Lung (tissue), 12 donors: ENCODE measurements around the gene ALG12. TPM values are rescaled to one million over a fixed set of nuclear protein-coding genes. Genes with fewer than 3 reads are reported as not detected.

Experiments
- ATAC-seq: fragments of 200-7000 bp; cut with Tn5 transposase; one replicate; pipeline ENCODE4 v1.9.1; 2020; ENCODE audit warnings: moderate number of reproducible peaks; ENCODE audit not compliant: insufficient read depth, low FRiP score
- DNase-seq, 3 donors: peaks; one replicate each; pipeline ENCODE4 v3.0.0-alpha.2; 2013 to 2017
- H3K27ac ChIP-seq, 2 donors: one replicate each; pipeline ENCODE4 v1.5.1; 2013; ENCODE audit warnings: mild to moderate bottlenecking in 2 of 2, moderate library complexity in 2 of 2, control low read depth in 1 of 2, inconsistent platforms in 1 of 2, low read depth in 1 of 2, low read length in 1 of 2
- H3K27me3 ChIP-seq, 3 donors: one replicate each; pipeline ENCODE4 v1.5.1; 2013; ENCODE audit warnings: low read length in 2 of 3; ENCODE audit not compliant: control insufficient read depth in 3 of 3, insufficient read depth in 3 of 3
- H3K36me3 ChIP-seq, 4 donors: one replicate each; pipeline ENCODE4 v1.5.1; 2013; ENCODE audit warnings: low read length in 4 of 4, mild to moderate bottlenecking in 1 of 4, moderate library complexity in 1 of 4; ENCODE audit not compliant: control insufficient read depth in 4 of 4, insufficient read depth in 4 of 4
- H3K4me1 ChIP-seq, 5 donors: one replicate each; pipeline ENCODE4 v1.5.1; 2013; ENCODE audit warnings: low read length in 5 of 5, mild to moderate bottlenecking in 2 of 5, moderate library complexity in 1 of 5; ENCODE audit not compliant: control insufficient read depth in 5 of 5, insufficient read depth in 5 of 5
- H3K4me3 ChIP-seq: one replicate; pipeline ENCODE4 v1.5.1; 2013; ENCODE audit warnings: mild to moderate bottlenecking, control low read depth, moderate library complexity
- H3K9ac ChIP-seq, 2 donors: one replicate each; pipeline ENCODE4 v1.5.1; 2013; ENCODE audit warnings: low read length in 2 of 2, control low read depth in 1 of 2; ENCODE audit not compliant: insufficient read depth in 1 of 2
- H3K9me3 ChIP-seq, 4 donors: one replicate each; pipeline ENCODE4 v1.5.1; 2013; ENCODE audit warnings: low read length in 3 of 4, mild to moderate bottlenecking in 1 of 4, moderate library complexity in 1 of 4; ENCODE audit not compliant: control insufficient read depth in 4 of 4, insufficient read depth in 3 of 4
- CTCF ChIP-seq: IDR thresholded peaks from 2 replicates; pipeline ENCODE4 v1.5.1; 2012; ENCODE audit warnings: mild to moderate bottlenecking; ENCODE audit errors: control extremely low read depth, extremely low read depth
- WGBS, 2 donors: extraction: QIAGEN DNeasy Blood & Tissue Kit; methylation state at CpG; one replicate each; pipeline ENCODE4 v1.1.7; 2013; 5-methylcytosine and 5-hydroxymethylcytosine counted together
- polyA plus RNA-seq, 2 donors: library from polyadenylated mRNA; stranded (reverse); fragments of 200-250 nt; gene quantifications; one replicate each; pipeline ENCODE4 v1.2.1, GENCODE V29; 2013
- total RNA-seq, 2 donors: library from RNA; depleted of rRNA in 1 of 2; stranded (reverse); fragments of >200 nt in 1 of 2; gene quantifications; one replicate each; pipeline ENCODE4 v1.2.1, GENCODE V29; 2014 to 2021
- donor health status: control.
- donor health status: control.
- donor health status: Bipolar disorder and iron deficiency.
- donor health status: healthy.
- donor health status: DM: yes; HTN: yes; CAD: no.

The ALG12 gene
- total and polyA plus RNA-seq, 4 donors = 13.6 to 33.9 (median 16.6) TPM

GRCh38 chr22:49869845-49870712 lies 48.2 kb downstream of the ALG12 start:
- Histone ChIP-seq H3K27ac (no peak overlapping the region), H3K27me3 (no peaks in the 10 kb centered on the region), H3K9ac (no peak overlapping the region), H3K9me3 (peaks cover 3 to 16% (median 11%) of the 10 kb centered on the region in 4 donors), H3K4me1 (no peaks in the 10 kb centered on the region), H3K4me3 (no peak overlapping the region), H3K36me3 (peaks cover 4 to 25% (median 5%) of the 10 kb centered on the region in 4 donors)
- 88% methylated on average over 13 to 14 of the region's 14 CpGs for WGBS, 2 donors
- DNase-seq (no peak), ATAC-seq (no peak)
- TF ChIP-seq CTCF = no peak

GRCh38 chr22:49869086-49869830 lies 49.0 kb downstream of the ALG12 start:
- ATAC-seq (no peak), DNase-seq (no peak)
- Histone ChIP-seq H3K36me3 (peaks cover 4 to 24% (median 5%) of the 10 kb centered on the region in 4 donors), H3K27ac (no peak overlapping the region), H3K9me3 (peaks cover 3 to 18% (median 12%) of the 10 kb centered on the region in 4 donors), H3K9ac (no peak overlapping the region), H3K4me1 (no peaks in the 10 kb centered on the region), H3K27me3 (no peaks in the 10 kb centered on the region), H3K4me3 (no peak overlapping the region)
- no peak for TF ChIP-seq CTCF
- WGBS, 2 donors = 88 to 89% methylated on average over 17 of the region's 17 CpGs

DNA sequence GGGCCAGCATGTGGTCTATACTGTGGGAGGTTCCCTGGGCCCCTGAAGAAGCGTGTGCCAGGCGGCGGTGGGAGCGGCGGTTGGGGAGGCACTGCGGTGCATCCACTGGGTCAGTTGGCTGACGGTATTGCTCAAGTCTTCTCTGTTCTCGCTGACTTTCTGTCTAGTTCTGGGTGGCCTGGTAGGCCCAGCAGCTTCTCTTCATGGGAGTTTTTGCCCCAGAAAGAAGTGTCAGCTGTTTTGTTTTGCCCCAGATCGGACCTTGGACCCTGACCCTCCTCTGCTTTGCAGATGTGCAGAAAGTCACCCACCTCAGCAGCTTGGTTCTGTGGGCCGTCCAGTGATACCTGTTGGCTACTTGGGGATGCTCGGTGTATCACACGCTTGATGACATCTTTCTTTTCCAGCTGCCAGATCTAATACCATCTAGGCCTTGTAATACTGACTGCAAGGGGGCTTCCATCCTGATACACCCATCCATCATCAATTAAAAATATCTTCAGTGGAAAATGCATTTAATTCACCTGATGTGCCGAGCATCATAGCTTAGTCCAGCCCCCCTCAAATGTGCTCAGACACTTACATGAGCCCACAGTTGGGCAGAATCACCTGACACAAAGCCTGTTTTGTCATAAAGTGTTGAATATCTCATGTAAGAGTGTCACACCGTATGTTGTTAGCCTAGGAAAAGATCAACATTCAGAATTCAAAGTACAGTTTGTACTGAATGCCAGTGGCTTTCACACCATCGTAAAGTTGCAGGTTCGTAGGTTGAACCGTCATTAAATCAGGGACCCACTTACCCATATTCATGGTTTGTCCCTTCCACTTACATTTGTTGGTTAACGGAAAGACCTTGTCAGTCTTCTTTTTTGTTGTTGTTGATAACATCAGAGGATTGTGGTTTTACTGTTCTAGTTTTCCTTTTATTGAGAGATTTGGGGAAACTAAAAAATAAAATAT lies 50.7 kb downstream of the ALG12 start:
- H3K9ac ChIP-seq = no peak overlapping the region
- no peak for DNase-seq
- peaks cover 4 to 16% (median 5%) of the 10 kb centered on the region in 4 donors for H3K36me3 ChIP-seq
- no peak overlapping the region for H3K4me3 ChIP-seq
- H3K9me3 ChIP-seq = peaks cover 3 to 18% (median 12%) of the 10 kb centered on the region in 4 donors
- H3K4me1 ChIP-seq = no peaks in the 10 kb centered on the region
- TF ChIP-seq CTCF = no peak
- no peaks in the 10 kb centered on the region for H3K27me3 ChIP-seq
- WGBS, 2 donors = 94 to 98% methylated on average over 18 of the region's 18 CpGs
- no peak for ATAC-seq
- no peak overlapping the region for H3K27ac ChIP-seq
